Measurements from ENCODE around the gene PTBP1.

DNA sequence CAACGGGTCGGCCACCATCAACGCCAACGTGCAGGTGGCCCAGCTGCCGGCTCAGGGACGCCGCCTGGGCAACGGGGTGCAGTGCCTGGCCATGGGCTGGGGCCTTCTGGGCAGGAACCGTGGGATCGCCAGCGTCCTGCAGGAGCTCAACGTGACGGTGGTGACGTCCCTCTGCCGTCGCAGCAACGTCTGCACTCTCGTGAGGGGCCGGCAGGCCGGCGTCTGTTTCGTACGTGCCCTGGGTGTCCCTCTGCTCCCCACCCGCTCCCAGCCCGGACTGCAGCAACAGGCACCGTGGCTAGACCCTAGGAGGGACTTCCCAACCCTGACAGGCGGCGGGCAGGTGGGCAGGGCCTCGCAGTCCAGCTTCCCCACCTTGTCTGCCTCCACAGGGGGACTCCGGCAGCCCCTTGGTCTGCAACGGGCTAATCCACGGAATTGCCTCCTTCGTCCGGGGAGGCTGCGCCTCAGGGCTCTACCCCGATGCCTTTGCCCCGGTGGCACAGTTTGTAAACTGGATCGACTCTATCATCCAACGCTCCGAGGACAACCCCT lies 58.4 kb downstream of the PTBP1 start:
- TF ChIP-seq CTCF (IDR thresholded peaks at IDR 0.05): no peak
- TF ChIP-seq POLR2A (IDR thresholded peaks at IDR 0.05): no peak
